ENCODE measurements around the gene GDAP1L1. TPM values are rescaled to one million over a fixed set of nuclear protein-coding genes. Genes with fewer than 3 reads are reported as not detected.

GDAP1L1 gene
- polyA plus RNA-seq (216 and 243 TPM in 2 replicates), polyA minus RNA-seq (149 and 164 TPM in 2 replicates)

DNA sequence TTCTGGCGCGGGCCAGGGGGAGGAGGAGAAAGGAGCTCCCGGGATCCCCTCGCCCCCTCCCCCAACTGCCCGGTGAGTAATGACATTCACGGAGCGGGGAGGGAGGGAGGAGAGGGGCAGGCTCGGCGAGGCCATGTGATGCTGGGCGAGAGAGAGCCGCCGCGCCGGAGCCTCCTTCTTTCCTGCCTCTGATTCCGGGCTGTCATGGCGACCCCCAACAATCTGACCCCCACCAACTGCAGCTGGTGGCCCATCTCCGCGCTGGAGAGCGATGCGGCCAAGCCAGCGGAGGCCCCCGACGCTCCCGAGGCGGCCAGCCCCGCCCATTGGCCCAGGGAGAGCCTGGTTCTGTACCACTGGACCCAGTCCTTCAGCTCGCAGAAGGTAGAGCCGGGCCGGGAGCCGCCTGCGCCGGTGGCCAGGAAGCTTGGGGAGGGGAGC lies at the start of gene GDAP1L1:
Gene GDAP1L1 (plus strand): TSS at position 178 of the 441 bp plus-strand sequence. CDS start 27 bp downstream, at position 205.
- peak within 1 kb of the TSS; percentile 93 for H3K4me2 ChIP-seq (ENCODE audit: low read length)
- H3K36me3 ChIP-seq (ENCODE audit: insufficient read depth, low read length) = no peaks in the 10 kb centered on the region
- no peaks in the 10 kb centered on the region for H4K20me1 ChIP-seq (ENCODE audit: insufficient read depth)
- peak within 1 kb of the TSS; percentile 92 for H3K27ac ChIP-seq (ENCODE audit: low read length)
- TF ChIP-seq RAD21 (conservative IDR thresholded peaks at IDR 0.05) = no peak
- no peak for TF ChIP-seq EZH2 (IDR thresholded peaks at IDR 0.05; ENCODE audit: borderline replicate concordance, insufficient read depth, low read length, poor library complexity, severe bottlenecking)
- TF ChIP-seq SMC3 (conservative IDR thresholded peaks at IDR 0.05; ENCODE audit: poor library complexity) = peak; percentile 18
- peak; percentile 90 for TF ChIP-seq POLR2AphosphoS5 (IDR thresholded peaks at IDR 0.05)
- peak; percentile 78 for TF ChIP-seq REST (IDR thresholded peaks at IDR 0.05; ENCODE audit: borderline replicate concordance)
- TF ChIP-seq CTCF (IDR thresholded peaks at IDR 0.05; ENCODE audit: poor library complexity, severe bottlenecking) = no peak
- no peak for TF ChIP-seq TAF1 (IDR thresholded peaks at IDR 0.05; ENCODE audit: low read depth)
- peak; percentile 53 for TF ChIP-seq MXI1 (conservative IDR thresholded peaks at IDR 0.05; ENCODE audit: poor library complexity, severe bottlenecking)
- peak; percentile 51 for TF ChIP-seq EP300 (conservative IDR thresholded peaks at IDR 0.05; ENCODE audit: poor library complexity, severe bottlenecking)
- H3K9ac ChIP-seq (ENCODE audit: low read length) = peak within 1 kb of the TSS; percentile 100
- H3F3A ChIP-seq (ENCODE audit: insufficient read depth, low read length, poor library complexity, severe bottlenecking) = peaks cover 4% of the 10 kb centered on the region
- peak within 1 kb of the TSS; percentile 97 for H2AFZ ChIP-seq (ENCODE audit: low read depth, low read length)
- no peaks in the 10 kb centered on the region for H3K27me3 ChIP-seq (ENCODE audit: insufficient read depth, low read depth, low read length)
- no peaks in the 10 kb centered on the region for H3K9me2 ChIP-seq (ENCODE audit: insufficient read depth, low read length)
- peak within 1 kb of the TSS; percentile 100 for H3K4me3 ChIP-seq (ENCODE audit: low read length)
- peaks cover 24% of the 10 kb centered on the region for H3K79me2 ChIP-seq (replicated peaks; ENCODE audit: insufficient read depth, low read length)
- H3K9me3 ChIP-seq (ENCODE audit: low read length) = no peaks in the 10 kb centered on the region

DNA sequence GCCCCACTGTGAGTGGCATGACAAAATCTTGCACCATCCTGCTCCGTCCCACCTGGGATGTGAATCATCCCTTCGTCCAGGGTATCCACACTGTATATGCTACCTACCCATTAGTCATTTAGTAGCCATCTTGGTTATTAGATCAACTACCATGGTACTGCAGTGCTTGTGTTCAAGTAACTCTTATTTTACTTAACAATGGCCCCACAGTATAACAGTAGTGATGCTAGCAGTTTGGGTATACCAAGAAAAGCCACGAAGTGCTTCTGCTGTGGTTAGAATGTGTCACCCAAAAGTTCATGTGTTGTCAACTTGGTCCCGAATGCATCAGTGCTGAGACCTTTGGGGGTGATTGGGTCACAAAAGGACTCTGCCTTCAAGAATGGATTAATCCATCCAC lies 48.2 kb upstream of the GDAP1L1 start:
- Histone ChIP-seq H2AFZ (ENCODE audit: low read depth, low read length) (no peak overlapping the region), H3K9ac (ENCODE audit: low read length) (no peak overlapping the region), H4K20me1 (ENCODE audit: insufficient read depth) (no peaks in the 10 kb centered on the region), H3K36me3 (ENCODE audit: insufficient read depth, low read length) (peaks cover 12% of the 10 kb centered on the region), H3K9me3 (ENCODE audit: low read length) (no peaks in the 10 kb centered on the region), H3K27ac (ENCODE audit: low read length) (no peak overlapping the region), H3K79me2 (replicated peaks; ENCODE audit: insufficient read depth, low read length) (peaks cover 19% of the 10 kb centered on the region), H3K9me2 (ENCODE audit: insufficient read depth, low read length) (no peaks in the 10 kb centered on the region), H3K27me3 (ENCODE audit: insufficient read depth, low read depth, low read length) (no peaks in the 10 kb centered on the region), H3K4me2 (ENCODE audit: low read length) (no peak overlapping the region), H3F3A (ENCODE audit: insufficient read depth, low read length, poor library complexity, severe bottlenecking) (no peaks in the 10 kb centered on the region), H3K4me3 (ENCODE audit: low read length) (no peak overlapping the region)
- TF ChIP-seq RAD21 (conservative IDR thresholded peaks at IDR 0.05) (no peak), REST (IDR thresholded peaks at IDR 0.05; ENCODE audit: borderline replicate concordance) (no peak), EP300 (conservative IDR thresholded peaks at IDR 0.05; ENCODE audit: poor library complexity, severe bottlenecking) (no peak), POLR2AphosphoS5 (IDR thresholded peaks at IDR 0.05) (no peak), SMC3 (conservative IDR thresholded peaks at IDR 0.05; ENCODE audit: poor library complexity) (no peak), EZH2 (IDR thresholded peaks at IDR 0.05; ENCODE audit: borderline replicate concordance, insufficient read depth, low read length, poor library complexity, severe bottlenecking) (no peak), MXI1 (conservative IDR thresholded peaks at IDR 0.05; ENCODE audit: poor library complexity, severe bottlenecking) (no peak), TAF1 (IDR thresholded peaks at IDR 0.05; ENCODE audit: low read depth) (no peak), CTCF (IDR thresholded peaks at IDR 0.05; ENCODE audit: poor library complexity, severe bottlenecking) (no peak)

Data from neural cell (in vitro differentiated cells).